GM18508 (cell line): ENCODE results near the gene PDE4B.
"Not testable (repeated sequence)": the region's sequence is repeated elsewhere in the genome, so short reads cannot be mapped to it uniquely, and the experiment has no call there.

Experiments
- ATAC-seq: cut with Tn5 transposase; IDR thresholded peaks from one replicate; pipeline ENCODE4 v1.9.1; 2021; ENCODE audit warnings: moderate number of reproducible peaks; ENCODE audit not compliant: insufficient read depth, unreplicated experiment

PDE4B gene

GRCh38 chr1:65812065-65812464 is 19.4 kb downstream of the PDE4B start:
- peak; percentile 99 for ATAC-seq

- no peak for ATAC-seq
Observed at GRCh38 chr1:65813956-65814355, 21.3 kb downstream of the PDE4B start.

GRCh38 chr1:65814752-65815151 is 22.1 kb downstream of the PDE4B start:
- ATAC-seq = no peak

- no peak for ATAC-seq
Observed at GRCh38 chr1:65817891-65818290, 25.2 kb downstream of the PDE4B start.

GRCh38 chr1:65818966-65819365 is 26.3 kb downstream of the PDE4B start:
- ATAC-seq = no peak

GRCh38 chr1:65820983-65821382 is 28.3 kb downstream of the PDE4B start:
- no peak for ATAC-seq

- ATAC-seq = no peak
Observed at GRCh38 chr1:65821386-65821785, 28.7 kb downstream of the PDE4B start.

- no peak for ATAC-seq
Observed at GRCh38 chr1:65824103-65824502, 31.4 kb downstream of the PDE4B start.

GRCh38 chr1:65825741-65826140 is 33.0 kb downstream of the PDE4B start:
- ATAC-seq = no peak

- ATAC-seq = no peak
Observed at GRCh38 chr1:65826782-65827181, 34.1 kb downstream of the PDE4B start.

- no peak for ATAC-seq
Observed at GRCh38 chr1:65827346-65827745, 34.7 kb downstream of the PDE4B start.

GRCh38 chr1:65830306-65830705 is 37.6 kb downstream of the PDE4B start:
- ATAC-seq = no peak

GRCh38 chr1:65832296-65832695 is 39.6 kb downstream of the PDE4B start:
- no peak for ATAC-seq

- ATAC-seq = no peak
Observed at GRCh38 chr1:65836686-65837085, 44.0 kb downstream of the PDE4B start.

GRCh38 chr1:65840683-65841082 is 48.0 kb downstream of the PDE4B start:
- no peak for ATAC-seq

- no peak for ATAC-seq
Observed at GRCh38 chr1:65844296-65844695, 51.6 kb downstream of the PDE4B start.

GRCh38 chr1:65844821-65845534 is 52.3 kb downstream of the PDE4B start:
- no peak for ATAC-seq

- ATAC-seq = no peak
Observed at GRCh38 chr1:65845535-65846060, 52.9 kb downstream of the PDE4B start.

- ATAC-seq = no peak
Observed at GRCh38 chr1:65846866-65847265, 54.2 kb downstream of the PDE4B start.

- no peak for ATAC-seq
Observed at GRCh38 chr1:65850281-65850680, 57.6 kb downstream of the PDE4B start.

GRCh38 chr1:65856591-65856990 is 63.9 kb downstream of the PDE4B start:
- ATAC-seq = not testable (repeated sequence)

- peak; percentile 68 for ATAC-seq
Observed at GRCh38 chr1:65866439-65866838, 73.7 kb downstream of the PDE4B start.
